ENCODE measurements around the gene ABCC8.

Gene ABCC8

DNA sequence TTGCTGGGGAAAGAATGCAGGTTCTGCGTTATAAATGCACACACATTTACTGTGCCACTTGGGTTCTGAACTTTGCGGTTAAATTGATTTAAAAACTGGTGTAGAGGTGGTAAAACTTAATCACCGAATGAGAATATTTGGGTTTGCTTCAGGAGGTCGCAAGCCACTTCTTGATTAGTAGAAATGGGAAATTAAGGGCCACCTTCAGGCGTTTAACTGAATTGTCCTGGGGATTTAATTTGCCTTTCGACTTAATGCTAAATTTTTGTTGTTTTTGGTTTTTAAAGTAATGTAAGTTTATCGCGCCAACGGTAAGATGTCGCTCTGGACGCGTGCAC, 125.5 kb downstream of the ABCC8 start:
- peak overlapping the region; percentile 68 for H3K4me3 ChIP-seq (ENCODE audit: low read length)
- TF ChIP-seq, protein P1, sequence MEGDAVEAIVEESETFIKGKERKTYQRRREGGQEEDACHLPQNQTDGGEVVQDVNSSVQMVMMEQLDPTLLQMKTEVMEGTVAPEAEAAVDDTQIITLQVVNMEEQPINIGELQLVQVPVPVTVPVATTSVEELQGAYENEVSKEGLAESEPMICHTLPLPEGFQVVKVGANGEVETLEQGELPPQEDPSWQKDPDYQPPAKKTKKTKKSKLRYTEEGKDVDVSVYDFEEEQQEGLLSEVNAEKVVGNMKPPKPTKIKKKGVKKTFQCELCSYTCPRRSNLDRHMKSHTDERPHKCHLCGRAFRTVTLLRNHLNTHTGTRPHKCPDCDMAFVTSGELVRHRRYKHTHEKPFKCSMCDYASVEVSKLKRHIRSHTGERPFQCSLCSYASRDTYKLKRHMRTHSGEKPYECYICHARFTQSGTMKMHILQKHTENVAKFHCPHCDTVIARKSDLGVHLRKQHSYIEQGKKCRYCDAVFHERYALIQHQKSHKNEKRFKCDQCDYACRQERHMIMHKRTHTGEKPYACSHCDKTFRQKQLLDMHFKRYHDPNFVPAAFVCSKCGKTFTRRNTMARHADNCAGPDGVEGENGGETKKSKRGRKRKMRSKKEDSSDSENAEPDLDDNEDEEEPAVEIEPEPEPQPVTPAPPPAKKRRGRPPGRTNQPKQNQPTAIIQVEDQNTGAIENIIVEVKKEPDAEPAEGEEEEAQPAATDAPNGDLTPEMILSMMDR (conservative IDR thresholded peaks at IDR 0.05; ENCODE audit: low read length) = peak; percentile 33
- no peak for DNase-seq (ENCODE audit: low read depth)

DNA sequence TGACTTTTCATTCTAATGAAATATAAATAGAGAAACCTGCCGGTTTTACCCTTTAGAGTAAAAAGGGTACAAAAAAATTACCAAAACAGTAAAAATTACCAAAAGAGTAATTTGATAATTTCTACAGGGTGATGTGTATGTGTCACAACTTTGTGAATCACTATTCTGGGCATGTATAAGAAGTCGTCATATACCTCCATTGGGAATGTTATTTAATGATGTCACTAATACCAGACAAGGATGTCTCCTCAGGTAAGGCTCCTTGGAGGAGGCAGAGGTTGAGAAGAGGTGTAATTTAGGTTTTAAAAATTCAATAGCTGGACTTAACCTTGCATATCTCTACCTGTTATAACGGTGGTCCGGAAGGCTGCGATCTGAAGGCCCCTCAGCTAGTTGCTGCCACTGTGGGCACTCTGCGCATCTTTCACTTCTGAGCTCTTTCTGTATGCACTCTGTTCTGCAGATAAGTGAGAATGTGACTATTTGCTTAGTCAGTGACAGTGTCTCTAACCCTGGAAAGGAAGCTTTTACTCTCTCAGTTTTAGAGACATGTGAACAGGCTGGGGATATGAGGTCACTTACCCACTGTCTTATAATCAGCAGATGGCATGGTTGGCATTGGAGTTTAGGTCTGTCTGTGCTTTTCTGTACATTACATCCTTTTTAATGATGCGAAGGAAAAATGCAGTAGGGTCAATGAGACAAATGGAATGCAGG, 126.0 kb downstream of the ABCC8 start:
- TF ChIP-seq, protein P1 (conservative IDR thresholded peaks at IDR 0.05; ENCODE audit: low read length) = no peak
- DNase-seq (ENCODE audit: low read depth) = no peak
- no peak overlapping the region for H3K4me3 ChIP-seq (ENCODE audit: low read length)

DNA sequence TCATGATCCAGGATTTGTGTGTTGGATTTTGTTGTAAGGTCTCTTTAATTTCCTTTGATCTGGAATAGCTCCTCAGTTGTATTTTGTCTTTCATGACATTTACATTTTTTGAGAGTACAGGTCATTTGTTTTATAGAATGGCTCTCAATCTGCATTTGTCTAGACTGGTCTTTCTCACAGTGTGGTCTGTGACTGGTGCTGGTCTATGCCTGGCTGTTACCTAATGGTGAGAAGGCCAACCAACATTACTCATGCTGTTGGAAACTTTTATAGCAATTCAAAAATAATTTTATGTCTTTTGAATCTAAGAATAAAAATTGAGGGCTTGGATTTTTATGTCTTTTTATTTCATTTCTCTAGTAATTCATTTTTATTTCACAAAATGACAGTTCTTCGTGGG, 129.0 kb downstream of the ABCC8 start:
- TF ChIP-seq, protein P1 (conservative IDR thresholded peaks at IDR 0.05; ENCODE audit: low read length) = no peak

DNA sequence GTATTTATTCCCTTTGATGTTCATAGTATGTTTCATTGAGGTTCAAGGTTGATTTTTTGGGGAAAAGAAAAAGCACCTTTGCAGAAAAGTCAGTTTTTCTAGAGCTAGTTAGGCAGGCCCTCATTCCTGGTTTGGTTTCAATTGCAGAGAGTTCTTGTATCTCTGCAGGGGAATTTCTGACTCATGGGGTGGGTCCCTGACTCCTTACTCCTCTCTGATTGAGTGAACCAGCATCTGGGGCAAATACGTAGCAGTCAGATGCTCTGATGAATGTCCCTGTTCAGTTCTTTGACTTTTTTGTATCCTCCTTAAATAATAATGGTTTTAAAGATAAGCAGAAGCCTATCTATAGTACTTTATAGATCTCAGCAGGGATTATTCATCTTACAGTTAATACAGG, 132.7 kb downstream of the ABCC8 start:
- DNase-seq (ENCODE audit: low read depth) = peak; percentile 72
- TF ChIP-seq, protein P1 (conservative IDR thresholded peaks at IDR 0.05; ENCODE audit: low read length) = no peak
- no peak overlapping the region for H3K4me3 ChIP-seq (ENCODE audit: low read length)

More for the DNA sequence above, 129.0 kb downstream of the ABCC8 start:
- H3K4me3 ChIP-seq (ENCODE audit: low read length) = no peak overlapping the region
- DNase-seq (ENCODE audit: low read depth) = no peak

DNA sequence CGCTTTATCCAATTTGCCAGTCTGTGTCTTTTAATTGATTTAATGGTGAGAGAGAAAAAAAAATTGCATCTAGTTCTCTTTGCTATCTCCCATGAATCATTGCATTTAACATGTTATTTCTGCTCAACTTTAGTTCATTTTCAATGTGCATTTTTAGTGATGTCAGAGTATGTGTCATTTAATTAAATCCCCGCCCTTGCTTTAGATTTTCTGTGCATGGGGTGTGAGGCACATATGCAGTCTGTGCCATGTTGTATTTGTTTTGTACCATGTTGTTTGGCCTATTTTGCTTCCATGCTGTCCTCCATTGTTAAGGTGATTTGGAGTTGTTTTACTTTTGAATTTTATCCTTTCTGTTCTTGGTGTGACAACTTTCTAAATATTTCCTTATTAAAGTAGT, 133.4 kb downstream of the ABCC8 start:
- no peak for DNase-seq (ENCODE audit: low read depth)
- TF ChIP-seq, protein P1 (conservative IDR thresholded peaks at IDR 0.05; ENCODE audit: low read length) = no peak

More for the DNA sequence above, 133.4 kb downstream of the ABCC8 start:
- no peak overlapping the region for H3K4me3 ChIP-seq (ENCODE audit: low read length)

Measured in AG10803 (cell line).